ENCODE results near the gene PLD1.

- TF ChIP-seq GABPA (IDR thresholded peaks at IDR 0.05; ENCODE audit: low read depth) (no peak), CTCF (IDR thresholded peaks at IDR 0.05; ENCODE audit: insufficient read depth, low read length) (no peak), POLR2AphosphoS5 (IDR thresholded peaks at IDR 0.05; ENCODE audit: low read depth) (no peak)
These were observed 11.6 kb upstream of the PLD1 start for GRCh38 chr3:171821778-171822358.

Measured in HL-60 (cell line).